K562 (cell line): ENCODE measurements around the gene ANAPC16. TPM values are rescaled to one million over a fixed set of nuclear protein-coding genes. Genes with fewer than 3 reads are reported as not detected.

Experiments used
- E2F4 ChIP-seq: sonication (generic); formaldehyde crosslinking; IDR thresholded peaks from 2 replicates; pipeline ENCODE4 v1.8.0; 2022; ENCODE audit warnings: mild to moderate bottlenecking, low read depth, missing genetic modification reagents
- FOS ChIP-seq: IDR thresholded peaks from 3 replicates; pipeline ENCODE4 v1.6.1; 2011; ENCODE audit not compliant: insufficient read length; ENCODE audit errors: extremely low read depth
- GATAD2B ChIP-seq: fragments of 450-650 bp; IDR thresholded peaks from 2 replicates; pipeline ENCODE4 v1.6.1; 2017; ENCODE audit warnings: mild to moderate bottlenecking, borderline replicate concordance
- HDAC1 ChIP-seq, 2 experiments: fragments of 450-650 bp; IDR thresholded peaks; 2 replicates each; pipeline ENCODE4 v1.6.1; 2016 to 2017; ENCODE audit warnings: inconsistent platforms in 1 of 2, mild to moderate bottlenecking in 1 of 2, moderate library complexity in 1 of 2
- HIVEP1 ChIP-seq: fragments of 250-450 bp; sonication (Bioruptor Pico); IDR thresholded peaks from 2 replicates; pipeline ENCODE4 v1.4.0; 2020; ENCODE audit warnings: mild to moderate bottlenecking
- KLF1 ChIP-seq: fragments of 450-650 bp; IDR thresholded peaks from 2 replicates; pipeline ENCODE4 v1.6.1; 2016; ENCODE audit warnings: missing genetic modification characterization, missing compliant biosample characterization
- MAX ChIP-seq: sonication (generic); formaldehyde crosslinking; IDR thresholded peaks from 2 replicates; pipeline ENCODE4 v1.9.0; 2022; ENCODE audit warnings: mild to moderate bottlenecking, missing genetic modification reagents
- NCOA1 ChIP-seq: fragments of 450-650 bp; IDR thresholded peaks from 2 replicates; pipeline ENCODE4 v1.6.1; 2016; ENCODE audit warnings: low read depth
- NRF1 ChIP-seq, 2 experiments: fragments of 450-650 bp; IDR thresholded peaks in 1 of 2; conservative IDR thresholded peaks in 1 of 2; 2 replicates each; pipeline ENCODE4 v1.6.1; 2014; ENCODE audit warnings: mild to moderate bottlenecking in 2 of 2
- PHF21A ChIP-seq: fragments of 450-650 bp; IDR thresholded peaks from 2 replicates; pipeline ENCODE4 v1.6.1; 2017; ENCODE audit warnings: low read depth, borderline replicate concordance
- POLR2A ChIP-seq: fragments of 450-650 bp; conservative IDR thresholded peaks from 2 replicates; pipeline ENCODE4 v1.6.1; 2016
- SIX5 ChIP-seq, 2 experiments: IDR thresholded peaks; 2 replicates each; pipeline ENCODE4 v1.6.1; 2011; ENCODE audit warnings: low read length in 2 of 2, borderline replicate concordance in 1 of 2, low read depth in 1 of 2, mild to moderate bottlenecking in 1 of 2, moderate library complexity in 1 of 2; ENCODE audit not compliant: insufficient read depth in 1 of 2
- TOE1 ChIP-seq, 2 experiments: fragments of 450-650 bp in 1 of 2; sonication (generic) in 1 of 2; formaldehyde crosslinking in 1 of 2; IDR thresholded peaks; 2 replicates each; pipeline versions ENCODE4 v1.7.1 to v1.8.0; 2016 to 2022; ENCODE audit warnings: borderline replicate concordance in 2 of 2, mild to moderate bottlenecking in 2 of 2, antibody characterized with exemption in 1 of 2, inconsistent platforms in 1 of 2, low read depth in 1 of 2, missing genetic modification reagents in 1 of 2, moderate library complexity in 1 of 2
- TSC22D4 ChIP-seq: fragments of 450-650 bp; IDR thresholded peaks from 2 replicates; pipeline ENCODE4 v1.6.1; 2016; ENCODE audit warnings: missing genetic modification characterization, missing biosample characterization, control low read depth
- YBX1 ChIP-seq: fragments of 450-650 bp; IDR thresholded peaks from 2 replicates; pipeline ENCODE4 v1.7.1; 2016; ENCODE audit warnings: mild to moderate bottlenecking
- ZBTB49 ChIP-seq: sonication (generic); formaldehyde crosslinking; IDR thresholded peaks from 2 replicates; pipeline ENCODE4 v1.8.0; 2022; ENCODE audit warnings: missing genetic modification reagents, mild to moderate bottlenecking, borderline replicate concordance
- ZNF143 ChIP-seq: sonication (generic); formaldehyde crosslinking; IDR thresholded peaks from 2 replicates; pipeline ENCODE4 v1.9.0; 2022; ENCODE audit warnings: mild to moderate bottlenecking, missing genetic modification reagents
- polyA plus RNA-seq, 8 experiments: library from polyadenylated mRNA; depleted of rRNA in 4 of 8; stranded (reverse) in 5 of 8; unstranded in 3 of 8; fragments of >200 nt; fragmentation: Nextera tagmentation in 2 of 8; fragmentation: Illumina TruSeq in 1 of 8; extraction: Ambion mirVana in 2 of 8; extraction: Trizol in 1 of 8; gene quantifications; 2 replicates each; pipeline versions ENCODE4 v1.2.1 to v1.2.3, GENCODE V29; 2011 to 2014; ENCODE audit warnings: inconsistent platforms in 1 of 8, missing spikeins in 1 of 8
- total RNA-seq, 7 experiments: library from RNA; depleted of rRNA in 6 of 7; stranded (reverse); fragments of >200 nt in 6 of 7; fragmentation: Illumina TruSeq in 2 of 7; extraction: Trizol in 2 of 7; gene quantifications; 2 replicates each; pipeline versions ENCODE4 v1.2.1 to v1.2.3, GENCODE V29; 2011 to 2021; ENCODE audit warnings: low replicate concordance in 1 of 7
- TF ChIP-seq, protein P1 (sequence below): fragments of 450-650 bp; IDR thresholded peaks from 2 replicates; pipeline ENCODE4 v1.6.1; 2016; ENCODE audit warnings: mild to moderate bottlenecking
- TF ChIP-seq, protein P2 (sequence below): conservative IDR thresholded peaks from 2 replicates; pipeline ENCODE4 v1.6.1; 2011; ENCODE audit warnings: low read depth, mild to moderate bottlenecking, low read length; ENCODE audit not compliant: control insufficient read depth

ANAPC16 gene
- total and polyA plus RNA-seq, 9 of the 15 experiments (the other 6 are each of a cell fraction or from before 2014, with no cell fraction given) = 42.6 to 208 (median 108) TPM

GRCh38 chr10:72215611-72216549, at the start of gene ANAPC16, which contains the start of gene ASCC1 (continued):
- TF ChIP-seq, protein P1, sequence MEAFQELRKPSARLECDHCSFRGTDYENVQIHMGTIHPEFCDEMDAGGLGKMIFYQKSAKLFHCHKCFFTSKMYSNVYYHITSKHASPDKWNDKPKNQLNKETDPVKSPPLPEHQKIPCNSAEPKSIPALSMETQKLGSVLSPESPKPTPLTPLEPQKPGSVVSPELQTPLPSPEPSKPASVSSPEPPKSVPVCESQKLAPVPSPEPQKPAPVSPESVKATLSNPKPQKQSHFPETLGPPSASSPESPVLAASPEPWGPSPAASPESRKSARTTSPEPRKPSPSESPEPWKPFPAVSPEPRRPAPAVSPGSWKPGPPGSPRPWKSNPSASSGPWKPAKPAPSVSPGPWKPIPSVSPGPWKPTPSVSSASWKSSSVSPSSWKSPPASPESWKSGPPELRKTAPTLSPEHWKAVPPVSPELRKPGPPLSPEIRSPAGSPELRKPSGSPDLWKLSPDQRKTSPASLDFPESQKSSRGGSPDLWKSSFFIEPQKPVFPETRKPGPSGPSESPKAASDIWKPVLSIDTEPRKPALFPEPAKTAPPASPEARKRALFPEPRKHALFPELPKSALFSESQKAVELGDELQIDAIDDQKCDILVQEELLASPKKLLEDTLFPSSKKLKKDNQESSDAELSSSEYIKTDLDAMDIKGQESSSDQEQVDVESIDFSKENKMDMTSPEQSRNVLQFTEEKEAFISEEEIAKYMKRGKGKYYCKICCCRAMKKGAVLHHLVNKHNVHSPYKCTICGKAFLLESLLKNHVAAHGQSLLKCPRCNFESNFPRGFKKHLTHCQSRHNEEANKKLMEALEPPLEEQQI = no peak
- TF ChIP-seq E2F4 (CRISPR knock-in tag) = no peak
- TF ChIP-seq PHF21A = peak; percentile 18; the same call in 1 of the 2 replicates
- peak; percentile 86; the same call in 1 of the 2 replicates for TF ChIP-seq TOE1 (IDR thresholded peaks at IDR 0.05; ENCODE audit: borderline replicate concordance)
- TF ChIP-seq TOE1 (CRISPR knock-in tag; IDR thresholded peaks at IDR 0.05; ENCODE audit: borderline replicate concordance, low read depth) = peak; percentile 11; the same call in 1 of the 2 replicates
- TF ChIP-seq HIVEP1 (CRISPR knock-in tag) = no peak
- no peak for TF ChIP-seq SIX5 (IDR thresholded peaks at IDR 0.05; ENCODE audit: borderline replicate concordance in 1 of 2, insufficient read depth in 1 of 2, low read depth in 1 of 2, low read length in 2 of 2)
- peak; percentile 99 for TF ChIP-seq NRF1 (conservative IDR thresholded peaks at IDR 0.05 in 1 of 2, IDR thresholded peaks at IDR 0.05 in 1 of 2)
- no peak; the same call in 1 of the 2 replicates for TF ChIP-seq ZNF143 (CRISPR knock-in tag)
- TF ChIP-seq YBX1 = no peak
- TF ChIP-seq KLF1 = 0 out of 2 replicates have a peak, but pooled peaks have one; percentile 49
- no peak for TF ChIP-seq FOS
- TF ChIP-seq NCOA1 = no peak
- no peak for TF ChIP-seq GATAD2B
- TF ChIP-seq, protein P2, sequence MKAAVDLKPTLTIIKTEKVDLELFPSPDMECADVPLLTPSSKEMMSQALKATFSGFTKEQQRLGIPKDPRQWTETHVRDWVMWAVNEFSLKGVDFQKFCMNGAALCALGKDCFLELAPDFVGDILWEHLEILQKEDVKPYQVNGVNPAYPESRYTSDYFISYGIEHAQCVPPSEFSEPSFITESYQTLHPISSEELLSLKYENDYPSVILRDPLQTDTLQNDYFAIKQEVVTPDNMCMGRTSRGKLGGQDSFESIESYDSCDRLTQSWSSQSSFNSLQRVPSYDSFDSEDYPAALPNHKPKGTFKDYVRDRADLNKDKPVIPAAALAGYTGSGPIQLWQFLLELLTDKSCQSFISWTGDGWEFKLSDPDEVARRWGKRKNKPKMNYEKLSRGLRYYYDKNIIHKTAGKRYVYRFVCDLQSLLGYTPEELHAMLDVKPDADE = peak; percentile 76; the same call in 1 of the 2 replicates
- TF ChIP-seq POLR2A = peak; percentile 100
- 0 out of 2 replicates have a peak, but pooled peaks have one; percentile 81 for TF ChIP-seq ZBTB49 (CRISPR knock-in tag)
- TF ChIP-seq MAX = peak; percentile 94
- no peak for TF ChIP-seq TSC22D4 (tag)
- peak in 1 of 2 experiments; percentile 96; a peak in 2 of 4 replicates for TF ChIP-seq HDAC1 (IDR thresholded peaks at IDR 0.05)
